ENCODE measurements around the gene CRY2. TPM values are rescaled to one million over a fixed set of nuclear protein-coding genes. Genes with fewer than 3 reads are reported as not detected.

CRY2 gene
- total and polyA plus RNA-seq, 2 experiments from 2014 or later: 28.3 to 50.5 TPM

- H3K27ac ChIP-seq: no peak overlapping the region
- no peaks in the 10 kb centered on the region for H3K27me3 ChIP-seq
- no peak for TF ChIP-seq CTCF (IDR thresholded peaks at IDR 0.05; ENCODE audit: low read depth, low read length)
- no peak for DNase-seq (ENCODE audit: low read depth in 1 of 2, low spot score in 1 of 2)
- H3K4me3 ChIP-seq: no peak overlapping the region
- H3K9me3 ChIP-seq (ENCODE audit: low read depth): no peaks in the 10 kb centered on the region
- H3K4me1 ChIP-seq (ENCODE audit: low read depth): no peaks in the 10 kb centered on the region
- peaks cover 52% of the 10 kb centered on the region for H3K36me3 ChIP-seq
These were observed 23.4 kb downstream of the CRY2 start for GRCh38 chr11:45870706-45871105.

GRCh38 chr11:45871638-45872037 is 24.4 kb downstream of the CRY2 start:
- no peak overlapping the region for H3K4me3 ChIP-seq
- no peaks in the 10 kb centered on the region for H3K27me3 ChIP-seq
- DNase-seq (ENCODE audit: low read depth in 1 of 2, low spot score in 1 of 2): no peak
- H3K4me1 ChIP-seq (ENCODE audit: low read depth): no peaks in the 10 kb centered on the region
- TF ChIP-seq CTCF (IDR thresholded peaks at IDR 0.05; ENCODE audit: low read depth, low read length): no peak
- peaks cover 46% of the 10 kb centered on the region for H3K36me3 ChIP-seq
- H3K9me3 ChIP-seq (ENCODE audit: low read depth): no peaks in the 10 kb centered on the region
- H3K27ac ChIP-seq: no peak overlapping the region

- no peaks in the 10 kb centered on the region for H3K4me1 ChIP-seq (ENCODE audit: low read depth)
- peaks cover 46% of the 10 kb centered on the region for H3K36me3 ChIP-seq
- no peak overlapping the region for H3K27ac ChIP-seq
- peak; percentile 84 for TF ChIP-seq CTCF (IDR thresholded peaks at IDR 0.05; ENCODE audit: low read depth, low read length)
- no peaks in the 10 kb centered on the region for H3K9me3 ChIP-seq (ENCODE audit: low read depth)
- peak; percentile 83 to 85 for DNase-seq (ENCODE audit: low read depth in 1 of 2, low spot score in 1 of 2)
- H3K27me3 ChIP-seq: no peaks in the 10 kb centered on the region
- no peak overlapping the region for H3K4me3 ChIP-seq
These were observed 25.5 kb downstream of the CRY2 start for GRCh38 chr11:45872651-45873356.

- Histone ChIP-seq H3K9me3 (ENCODE audit: low read depth) (no peaks in the 10 kb centered on the region), H3K4me1 (ENCODE audit: low read depth) (no peaks in the 10 kb centered on the region), H3K27ac (no peak overlapping the region), H3K36me3 (peaks cover 26% of the 10 kb centered on the region), H3K4me3 (no peak overlapping the region), H3K27me3 (no peaks in the 10 kb centered on the region)
- TF ChIP-seq CTCF (IDR thresholded peaks at IDR 0.05; ENCODE audit: low read depth, low read length): no peak
- DNase-seq (ENCODE audit: low read depth in 1 of 2, low spot score in 1 of 2): no peak
These were observed 29.1 kb downstream of the CRY2 start for GRCh38 chr11:45876401-45876800.

- Histone ChIP-seq H3K36me3 (peaks cover 20% of the 10 kb centered on the region), H3K27me3 (no peaks in the 10 kb centered on the region), H3K4me1 (ENCODE audit: low read depth) (no peaks in the 10 kb centered on the region), H3K4me3 (no peak overlapping the region), H3K27ac (no peak overlapping the region), H3K9me3 (ENCODE audit: low read depth) (no peaks in the 10 kb centered on the region)
- TF ChIP-seq CTCF (IDR thresholded peaks at IDR 0.05; ENCODE audit: low read depth, low read length): no peak
- no peak for DNase-seq (ENCODE audit: low read depth in 1 of 2, low spot score in 1 of 2)
These were observed 29.9 kb downstream of the CRY2 start for GRCh38 chr11:45877221-45877620.
